GM12891 (cell line): ENCODE data around the gene UNG. TPM values are rescaled to one million over a fixed set of nuclear protein-coding genes. Genes with fewer than 3 reads are reported as not detected.
A peak's percentile ranks its signal among the peaks of the same experiment; 100 is the strongest.
"Not testable (repeated sequence)": the region's sequence is repeated elsewhere in the genome, so short reads cannot be mapped to it uniquely, and the experiment has no call there.

ENCODE experiments used
- DNase-seq: peaks from one replicate; pipeline ENCODE4 v3.0.0; 2011; ENCODE audit warnings: low spot score; ENCODE audit not compliant: insufficient read length
- FAIRE-seq: peaks from 2 replicates; lab custom pipeline; 2011; peaks lifted over from hg19 to GRCh38; lab: Jason Lieb, UNC
- PAX5 ChIP-seq: IDR thresholded peaks from 2 replicates; pipeline ENCODE4 v1.6.1; 2011; ENCODE audit warnings: low read length, moderate library complexity, mild to moderate bottlenecking; ENCODE audit not compliant: insufficient read depth, severe bottlenecking
- POLR2A ChIP-seq: IDR thresholded peaks from 2 replicates; pipeline ENCODE4 v1.6.1; 2011; ENCODE audit warnings: low read depth, low read length, control low read depth
- POLR2AphosphoS5 ChIP-seq: IDR thresholded peaks from 2 replicates; pipeline ENCODE4 v1.6.1; 2011; ENCODE audit warnings: low read depth, low read length, control low read depth
- POU2F2 ChIP-seq: IDR thresholded peaks from 2 replicates; pipeline ENCODE4 v1.6.1; 2011; ENCODE audit warnings: low read depth, mild to moderate bottlenecking, control low read depth, low read length, moderate library complexity
- SPI1 ChIP-seq: IDR thresholded peaks from 2 replicates; pipeline ENCODE4 v1.6.1; 2011; ENCODE audit warnings: low read depth, low read length, control low read depth
- TAF1 ChIP-seq: IDR thresholded peaks from 2 replicates; pipeline ENCODE4 v1.6.1; 2011; ENCODE audit warnings: low read depth, low read length, control low read depth
- polyA plus RNA-seq: library from polyadenylated mRNA; unstranded; fragments of >200 nt; gene quantifications from one replicate; pipeline ENCODE4 v1.2.1, GENCODE V29; 2012; ENCODE audit warnings: low read depth, missing spikeins, inconsistent platforms; ENCODE audit not compliant: missing spikeins

Gene UNG
- polyA plus RNA-seq: 31.9 TPM

DNA sequence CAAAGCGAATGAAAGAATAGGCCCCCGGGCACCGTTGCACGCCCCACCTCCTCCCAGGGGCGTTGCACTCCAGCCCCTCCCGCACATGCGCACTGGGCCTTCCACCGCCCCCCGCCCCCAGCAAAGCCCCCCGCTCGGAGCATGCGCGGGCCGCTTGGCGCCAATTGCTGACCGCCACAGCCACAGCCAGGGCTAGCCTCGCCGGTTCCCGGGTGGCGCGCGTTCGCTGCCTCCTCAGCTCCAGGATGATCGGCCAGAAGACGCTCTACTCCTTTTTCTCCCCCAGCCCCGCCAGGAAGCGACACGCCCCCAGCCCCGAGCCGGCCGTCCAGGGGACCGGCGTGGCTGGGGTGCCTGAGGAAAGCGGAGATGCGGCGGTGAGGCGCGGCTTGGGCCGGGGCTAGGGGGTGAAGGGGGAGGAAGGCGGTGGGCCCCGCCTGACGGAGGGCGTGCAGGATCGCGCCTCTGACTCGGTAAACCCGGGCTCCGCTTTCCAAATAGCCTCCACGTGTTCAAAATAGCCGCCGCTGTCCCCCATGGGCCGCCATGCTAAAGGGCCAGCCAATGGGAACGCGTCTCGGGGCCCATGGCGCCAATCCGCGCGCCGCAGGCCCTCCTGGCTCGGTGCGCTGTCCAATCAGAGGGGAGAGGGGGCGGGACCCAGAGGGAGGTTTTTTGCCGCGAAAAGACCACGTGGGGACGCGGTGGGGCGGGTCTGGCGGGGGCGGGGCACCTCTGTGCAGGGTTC lies at the start of gene UNG:
TSS of gene UNG (plus strand) at position 163 of the 748 bp plus-strand sequence. CDS start at position 246, 83 bp downstream.
- no peak for TF ChIP-seq POLR2AphosphoS5
- TF ChIP-seq POLR2A: peak; percentile 50; the same call in 1 of the 2 replicates
- FAIRE-seq: peak; percentile 96

DNA sequence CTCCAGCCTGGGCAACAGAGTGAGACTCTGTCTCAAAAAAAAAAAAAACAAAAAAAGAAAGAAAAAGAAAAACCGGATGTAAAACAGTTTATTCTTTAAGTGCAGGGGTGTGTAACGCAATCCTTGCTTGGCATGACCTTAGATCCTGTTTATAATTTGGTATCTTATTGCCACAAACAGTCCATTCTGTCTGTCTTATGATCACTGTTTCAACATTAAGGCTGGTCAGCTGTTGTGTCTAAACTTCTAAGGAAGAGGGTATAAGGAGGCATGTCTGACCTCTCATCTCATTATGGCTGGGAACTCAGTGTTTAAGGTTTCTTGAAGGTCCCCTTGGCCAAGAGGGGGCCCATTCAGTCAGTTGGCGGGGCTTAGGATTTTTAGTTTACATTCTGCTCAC lies 48.7 kb upstream of the UNG start:
- FAIRE-seq: peak; percentile 61
- DNase-seq: not testable (repeated sequence)

More for the DNA sequence above, at the start of gene UNG:
- peak; percentile 96 for DNase-seq

DNA sequence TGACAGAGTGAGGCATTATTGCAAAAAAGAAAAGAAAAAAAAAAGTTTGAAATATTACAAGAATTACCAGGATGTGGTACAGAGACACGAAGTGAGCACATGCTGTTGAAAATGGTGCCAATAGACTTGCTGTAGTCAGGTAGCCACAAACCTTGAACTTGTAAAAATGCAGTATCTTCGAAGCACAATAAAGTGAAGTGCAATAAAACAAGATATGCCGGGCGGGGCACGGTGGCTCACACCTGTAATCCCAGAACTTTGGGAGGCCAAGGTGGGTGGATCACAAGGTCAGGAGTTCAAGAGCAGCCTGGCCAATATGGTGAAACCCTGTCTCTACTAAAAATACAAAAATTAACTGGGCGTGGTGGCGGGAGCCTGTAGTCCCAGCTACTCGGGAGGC lies 47.6 kb upstream of the UNG start:
- FAIRE-seq, DNase-seq: not testable (repeated sequence)

DNA sequence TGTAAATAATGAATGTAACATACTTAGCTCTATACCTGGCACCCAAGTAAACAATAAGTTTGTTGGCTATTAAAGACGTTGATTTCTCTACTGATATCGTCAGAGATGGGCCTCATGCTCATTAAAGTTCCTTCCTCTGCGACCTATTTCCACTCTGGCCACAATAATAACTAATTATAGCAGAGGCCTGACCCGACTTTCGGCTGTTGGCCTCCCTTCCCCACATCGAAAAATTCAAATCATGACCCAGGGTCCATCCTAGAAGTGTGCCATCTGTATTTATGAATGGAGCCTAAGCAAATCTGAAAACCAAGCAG lies 45.3 kb upstream of the UNG start:
- no peak for FAIRE-seq
- DNase-seq: no peak
- TF ChIP-seq POU2F2 (no peak), SPI1 (no peak), PAX5 (no peak), POLR2AphosphoS5 (no peak)

DNA sequence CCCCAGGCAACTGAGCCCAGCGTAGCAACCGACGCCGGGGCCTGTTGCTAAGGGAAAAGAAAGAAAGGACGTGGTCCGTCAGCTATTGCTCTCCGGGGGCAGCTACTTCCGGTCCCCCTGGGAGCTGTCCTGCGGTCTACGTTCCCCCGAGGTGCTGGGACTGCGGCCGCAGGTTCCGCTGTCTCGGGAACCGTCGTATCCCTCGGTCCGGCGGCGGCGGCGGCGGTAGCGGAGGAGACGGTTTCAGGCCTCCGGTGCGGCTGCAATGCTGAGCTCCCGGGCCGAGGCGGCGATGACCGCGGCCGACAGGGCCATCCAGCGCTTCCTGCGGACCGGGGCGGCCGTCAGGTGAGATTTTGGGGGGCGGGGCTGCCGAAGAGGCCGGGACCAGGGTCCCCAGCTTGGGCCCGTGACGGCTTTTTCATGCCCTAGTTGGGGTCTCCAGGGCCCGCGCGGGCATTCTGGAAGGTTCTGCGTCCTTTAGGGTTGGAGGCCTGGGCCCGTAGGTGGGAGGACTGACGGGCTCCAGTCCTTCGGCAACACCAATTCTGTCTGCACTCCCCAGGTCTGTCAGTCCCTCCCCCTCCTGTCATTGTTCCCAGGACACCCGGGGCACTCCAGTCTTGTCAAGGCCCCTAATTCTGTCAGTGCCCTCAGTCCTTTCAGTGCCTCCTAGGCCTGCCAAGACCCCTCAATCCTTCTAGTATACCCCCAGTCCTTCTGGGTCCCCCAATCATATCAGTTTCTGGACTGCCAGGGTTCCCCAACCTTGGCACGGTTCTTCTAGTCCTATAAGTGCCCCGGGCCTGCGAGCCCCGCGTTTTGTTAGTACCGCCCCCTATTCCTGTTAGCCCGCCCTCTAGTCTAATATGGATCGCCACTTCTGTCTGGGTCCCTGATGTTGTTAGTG lies 44.7 kb upstream of the UNG start, which contains the start of gene USP30:
TSS of gene USP30 (plus strand) at position 163 of the 910 bp plus-strand sequence. CDS start at position 266, 103 bp downstream.
- FAIRE-seq: peak; percentile 81
- peak; percentile 47; the same call in 1 of the 2 replicates for TF ChIP-seq TAF1
- TF ChIP-seq POU2F2: peak; percentile 82; the same call in 1 of the 2 replicates
- no peak for TF ChIP-seq SPI1
- DNase-seq: peak; percentile 81

DNA sequence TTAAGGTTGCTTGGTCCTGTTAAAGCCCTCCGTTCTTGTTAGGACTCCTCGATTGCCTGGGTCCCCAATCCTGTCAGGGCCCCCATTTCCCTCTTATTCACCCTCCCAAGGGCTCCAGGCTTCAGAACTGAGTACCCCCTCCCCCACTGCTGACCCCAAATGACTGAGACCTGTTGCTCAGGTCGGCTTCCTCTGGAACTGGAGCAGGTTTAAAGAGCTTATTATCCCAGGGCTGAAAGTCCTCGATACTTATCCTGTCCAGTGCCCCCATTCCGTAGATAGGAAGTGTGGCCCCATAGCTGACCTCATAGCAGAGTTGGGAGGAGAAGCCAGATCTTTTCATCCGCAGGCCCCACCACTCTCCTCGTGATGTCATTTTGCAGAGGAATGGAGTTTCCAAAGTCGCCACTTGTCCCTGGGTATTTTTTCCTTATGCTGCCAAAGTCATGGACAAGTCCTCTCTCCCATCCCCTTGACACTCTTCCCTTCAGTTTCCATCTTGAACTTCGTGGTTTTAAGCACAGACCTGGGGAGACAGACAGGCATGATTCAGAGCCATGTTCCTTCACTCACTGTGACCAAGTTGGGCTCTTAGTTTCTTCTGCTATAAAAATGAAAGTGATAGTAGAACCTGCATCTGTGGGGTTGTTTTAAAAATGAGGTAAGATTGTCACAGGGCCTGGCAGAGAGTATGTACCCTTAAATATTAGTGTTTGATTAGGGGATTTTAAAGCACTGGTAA lies 43.8 kb upstream of the UNG start:
- DNase-seq (peak; percentile 25), FAIRE-seq (peak; percentile 47)

DNA sequence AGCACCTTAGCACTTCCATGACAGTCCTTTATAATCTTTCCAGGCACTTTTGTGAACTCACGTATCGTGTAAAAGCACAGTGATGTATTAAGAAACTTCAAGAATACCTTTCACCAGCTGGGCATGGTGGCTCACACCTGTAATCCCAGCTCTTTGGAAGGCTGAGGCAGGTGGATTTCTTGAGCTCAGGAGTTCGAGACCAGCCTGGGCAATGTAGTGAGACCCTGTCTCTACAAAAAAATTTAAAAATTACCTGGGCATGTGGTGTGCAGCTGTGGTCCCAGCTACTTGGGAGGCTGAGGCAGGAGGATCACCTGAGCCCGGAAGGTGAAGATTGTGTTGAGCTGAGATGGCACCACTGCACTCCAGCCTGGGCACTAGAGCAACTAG lies 43.3 kb upstream of the UNG start:
- FAIRE-seq: not testable (repeated sequence)

More for the DNA sequence above, 43.8 kb upstream of the UNG start:
- TF ChIP-seq TAF1 (no peak), SPI1 (no peak), POLR2AphosphoS5 (0 out of 2 replicates have a peak, but pooled peaks have one; percentile 43)

DNA sequence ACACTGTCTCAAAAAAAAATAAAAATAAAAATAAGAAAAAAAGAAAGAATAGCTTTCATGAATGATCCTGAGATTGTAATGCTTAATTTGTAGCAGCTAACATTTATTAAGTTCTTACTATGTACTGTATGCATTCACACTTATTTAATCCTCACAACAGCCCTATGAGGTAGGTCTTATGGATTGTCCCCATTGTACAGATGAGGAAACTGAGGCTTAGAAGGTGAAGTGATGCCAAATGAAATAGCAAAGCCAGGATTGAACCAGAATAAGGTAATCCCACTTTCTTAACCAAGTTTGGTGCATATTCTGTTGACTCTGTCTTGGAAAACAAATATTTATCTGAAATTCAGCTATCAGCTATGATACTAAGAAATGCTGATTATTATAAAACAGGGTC lies 42.9 kb upstream of the UNG start:
- no peak for TF ChIP-seq POU2F2
- no peak for TF ChIP-seq PAX5
- TF ChIP-seq POLR2A: no peak
- TF ChIP-seq TAF1: no peak
- no peak for TF ChIP-seq SPI1
- no peak for TF ChIP-seq POLR2AphosphoS5
- DNase-seq: no peak
- FAIRE-seq: no peak

More for the DNA sequence above, 43.3 kb upstream of the UNG start:
- DNase-seq: not testable (repeated sequence)

DNA sequence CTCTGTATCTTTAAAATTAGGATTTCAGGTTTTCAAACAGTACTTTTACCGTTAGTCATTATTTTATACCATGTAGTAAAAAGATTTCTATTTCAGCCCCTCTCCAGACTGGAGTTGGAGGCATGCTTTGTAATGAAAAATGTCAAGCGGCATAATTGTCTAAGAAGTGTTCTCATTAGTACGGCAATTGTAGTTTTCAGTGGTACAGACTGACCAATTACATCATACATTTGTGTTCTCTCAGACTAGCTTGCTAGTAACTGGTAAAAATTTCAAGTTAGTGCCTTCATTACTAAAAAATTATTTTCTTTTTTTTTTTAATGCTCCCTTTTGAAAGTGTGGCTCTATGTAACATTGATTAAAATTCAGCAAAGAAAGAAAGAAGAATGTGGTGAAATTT lies 40.5 kb upstream of the UNG start:
- no peak for FAIRE-seq
- TF ChIP-seq SPI1: no peak
- TF ChIP-seq POU2F2: no peak
- TF ChIP-seq POLR2A: no peak
- no peak for TF ChIP-seq PAX5
- no peak for TF ChIP-seq TAF1
- no peak for TF ChIP-seq POLR2AphosphoS5
- DNase-seq: no peak

DNA sequence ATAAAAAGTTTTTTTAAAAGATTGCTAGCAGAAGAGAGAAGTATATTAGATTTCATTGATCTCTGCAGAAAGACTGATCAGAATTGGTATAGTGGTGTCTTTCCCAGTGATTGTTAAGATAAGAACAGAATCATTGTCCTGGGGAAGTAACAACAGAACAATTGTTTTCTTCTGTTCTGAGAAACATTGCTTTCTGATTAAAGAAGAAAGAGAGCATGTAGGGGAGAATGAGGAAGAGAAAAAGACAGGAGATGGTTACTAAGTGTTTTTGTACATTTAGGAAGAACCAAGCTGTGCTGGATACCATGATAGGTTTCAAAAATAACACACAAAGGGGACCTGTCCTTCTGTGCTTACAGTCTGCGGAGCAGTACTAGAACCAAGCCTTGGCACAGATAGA lies 40.0 kb upstream of the UNG start:
- FAIRE-seq (no peak), DNase-seq (no peak)
- TF ChIP-seq POLR2A: no peak
- no peak for TF ChIP-seq POLR2AphosphoS5
- no peak for TF ChIP-seq POU2F2
- no peak for TF ChIP-seq PAX5
- no peak for TF ChIP-seq SPI1
- no peak for TF ChIP-seq TAF1
